NCI-H2171 treated with DMSO at 0.1 percent for 48 hours (cell line): ENCODE measurements around the gene TAPBPL.

Source experiments
- DNase-seq: peaks from one replicate; lab custom pipeline; 2025; lab: John Stamatoyannopoulos, UW

Gene TAPBPL

DNA sequence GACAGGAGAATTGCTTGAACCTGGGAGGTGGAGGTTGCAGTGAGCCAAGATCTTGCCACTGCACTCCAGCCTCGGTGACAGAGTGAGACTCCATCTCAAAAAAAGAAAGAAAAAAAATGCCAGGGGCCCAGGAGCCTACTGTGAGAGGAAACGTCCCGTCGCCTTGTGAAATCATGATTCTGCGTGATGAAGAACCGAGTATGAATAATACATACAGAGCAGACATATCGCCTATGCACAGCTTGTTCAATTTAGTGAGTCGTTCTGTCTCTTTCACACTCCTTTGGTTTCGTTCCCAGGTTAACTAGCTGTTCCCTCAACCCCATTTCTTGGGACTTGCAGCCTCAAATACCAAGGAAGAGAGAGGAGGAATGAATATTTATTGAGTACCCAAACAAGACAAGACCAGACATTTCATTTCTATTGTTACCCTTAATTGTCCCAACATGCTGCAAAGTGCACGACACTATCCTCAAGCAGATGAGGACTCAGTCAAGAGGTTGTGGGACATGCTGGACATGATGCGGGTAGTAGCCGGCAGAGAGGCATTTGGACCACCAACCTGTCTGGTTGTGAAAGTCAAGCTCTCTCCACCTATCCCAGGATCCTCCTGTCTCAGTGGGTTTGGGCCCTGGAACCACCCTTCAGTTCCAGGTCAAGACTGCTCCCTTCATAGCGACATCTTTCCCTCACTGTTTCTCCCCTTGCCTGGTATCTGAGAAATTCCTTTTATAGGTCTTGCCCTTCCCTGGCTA, 15.7 kb upstream of the TAPBPL start:
- no peak for DNase-seq

DNA sequence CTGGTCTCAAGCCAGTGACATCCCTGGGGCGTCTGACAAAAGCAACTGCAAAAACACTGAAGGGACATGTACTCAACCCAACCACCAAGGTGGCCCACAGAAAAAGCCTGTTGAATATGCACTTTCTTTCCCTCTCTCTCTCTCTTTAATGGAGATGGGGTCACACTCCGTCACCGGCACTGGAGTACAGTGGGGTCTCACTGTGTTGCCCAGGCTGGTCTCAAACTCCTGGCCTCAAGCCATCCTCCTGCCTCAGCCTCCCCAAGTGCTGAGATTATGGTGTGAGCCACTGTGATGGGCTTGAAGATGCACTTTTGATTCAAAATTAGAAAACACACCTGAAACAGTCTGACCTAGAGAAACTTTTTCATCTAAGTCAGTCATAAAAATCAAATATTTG, 14.3 kb upstream of the TAPBPL start:
- no peak for DNase-seq

GRCh38 chr12:6438345-6438744, 13.5 kb upstream of the TAPBPL start:
- no peak for DNase-seq

DNA sequence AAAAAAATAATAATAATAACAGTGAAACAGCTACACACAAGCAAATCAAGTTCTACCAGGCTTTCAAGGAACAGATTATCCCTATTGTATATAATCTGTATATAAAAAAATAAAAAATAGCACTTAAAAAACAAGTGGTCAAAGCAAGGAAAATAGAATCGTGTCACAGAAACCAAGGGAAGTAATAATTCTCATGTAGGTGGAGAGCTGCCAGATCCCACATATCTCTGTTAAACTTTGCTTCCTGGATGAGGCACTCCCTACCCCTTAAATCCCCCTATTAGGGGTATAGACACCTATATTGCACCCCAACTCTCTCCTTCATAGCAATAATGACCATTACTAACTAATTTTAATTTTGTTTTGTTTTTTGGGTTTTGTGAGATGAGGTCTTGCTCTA, 11.5 kb upstream of the TAPBPL start:
- no peak for DNase-seq

DNA sequence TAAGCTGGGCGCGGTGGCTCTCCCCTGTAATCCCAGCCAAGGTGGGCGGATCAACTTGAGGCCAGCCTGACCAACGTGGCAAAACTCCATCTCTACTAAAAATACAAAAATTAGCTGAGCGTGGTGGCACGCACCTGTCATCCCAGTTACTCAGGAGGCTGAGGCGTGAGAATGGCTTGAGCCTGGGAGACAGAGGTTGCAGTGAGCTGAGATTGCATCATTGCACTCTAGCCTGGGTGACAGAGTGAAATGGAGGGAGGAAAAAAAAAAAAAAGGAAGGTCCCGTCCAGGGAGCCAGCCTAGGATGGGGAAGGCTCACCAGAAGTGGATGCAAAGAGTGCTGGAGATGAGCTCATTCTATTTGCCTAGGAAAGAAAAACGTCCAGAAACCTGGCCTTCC, 9.0 kb upstream of the TAPBPL start:
- no peak for DNase-seq

- no peak for DNase-seq
These were observed 8.4 kb upstream of the TAPBPL start for GRCh38 chr12:6443361-6443983.

DNA sequence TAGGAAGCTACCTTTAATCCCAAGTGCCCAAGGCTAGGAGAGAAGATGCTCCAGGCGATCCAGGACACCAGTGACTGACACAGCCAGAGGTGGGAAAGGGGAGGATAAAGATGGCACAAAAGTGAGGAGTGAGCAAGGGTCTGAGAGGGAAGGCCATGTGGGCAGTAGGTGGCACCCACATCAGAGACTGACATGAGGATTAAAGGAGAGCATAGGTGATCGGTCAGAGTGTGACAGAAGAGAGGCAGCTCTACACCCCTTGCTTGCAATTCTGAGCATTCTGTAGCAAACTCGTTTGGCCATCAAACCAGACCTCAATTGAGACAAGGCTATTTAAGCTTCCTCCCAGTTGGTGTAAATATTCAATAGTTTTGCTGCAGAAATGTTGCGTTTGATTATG, 7.8 kb upstream of the TAPBPL start:
- no peak for DNase-seq

- no peak for DNase-seq
These were observed 6.8 kb upstream of the TAPBPL start, which contains the start of gene CD27 for GRCh38 chr12:6444704-6445688. CD27 (plus strand) TSS chr12:6444955; CDS start chr12:6445096, 141 bp downstream.

- no peak for DNase-seq
These were observed 1.6 kb upstream of the TAPBPL start for GRCh38 chr12:6450091-6450868.

DNA sequence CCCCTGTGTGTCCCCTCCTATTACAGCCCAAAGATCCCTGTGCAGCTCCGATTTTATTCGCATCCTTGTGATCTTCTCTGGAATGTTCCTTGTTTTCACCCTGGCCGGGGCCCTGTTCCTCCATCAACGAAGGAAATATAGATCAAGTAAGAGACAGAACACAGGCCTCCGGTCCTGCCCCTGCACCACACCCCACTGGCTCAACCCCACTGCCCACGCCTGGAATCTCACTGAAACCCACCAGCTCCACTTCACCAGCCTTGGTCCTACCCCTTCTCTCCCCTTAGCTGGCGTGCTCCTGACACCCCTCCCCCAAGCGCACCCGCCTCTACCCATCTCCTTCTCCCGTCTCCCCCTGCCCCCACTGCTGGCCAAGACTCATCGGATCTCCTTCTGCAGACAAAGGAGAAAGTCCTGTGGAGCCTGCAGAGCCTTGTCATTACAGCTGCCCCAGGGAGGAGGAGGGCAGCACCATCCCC, 934 bp upstream of the TAPBPL start:
- DNase-seq, result no peak

DNA sequence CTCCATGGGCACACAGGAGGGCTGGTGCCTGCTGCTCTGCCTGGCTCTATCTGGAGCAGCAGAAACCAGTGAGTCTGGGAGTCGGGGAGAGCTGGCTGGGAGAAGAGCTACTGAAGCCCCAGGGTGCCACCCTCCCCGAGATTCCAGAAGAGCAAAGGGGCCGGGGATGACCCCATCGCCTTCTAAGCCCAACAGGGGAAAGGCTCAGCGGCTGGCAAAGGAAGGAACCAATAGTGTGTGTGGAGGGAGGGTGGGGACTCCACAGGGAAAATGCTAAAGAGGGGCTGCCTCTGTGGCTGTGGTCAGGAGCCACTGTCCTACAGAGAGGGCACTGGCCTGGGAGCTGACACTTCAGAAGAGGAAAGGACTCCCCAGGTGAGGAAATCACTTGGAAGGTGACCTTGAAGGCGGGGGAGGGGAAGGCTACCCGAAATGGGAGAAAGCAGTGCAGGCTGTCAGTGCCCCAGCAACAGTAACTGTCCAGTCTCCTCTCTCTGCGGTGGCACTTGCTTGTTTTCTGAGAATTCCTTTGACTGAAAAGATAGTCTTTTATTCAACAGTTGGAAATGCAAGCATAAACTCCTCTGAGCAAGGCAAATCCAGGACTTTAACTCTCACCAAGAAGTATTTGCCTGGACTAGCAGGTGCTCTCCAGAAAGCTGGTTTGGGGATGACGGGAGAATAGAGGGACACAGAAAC, 552 bp downstream of the TAPBPL start:
- peak; percentile 80 for DNase-seq

- DNase-seq, result no peak
These were observed 1.2 kb downstream of the TAPBPL start for GRCh38 chr12:6452944-6453630.

GRCh38 chr12:6457220-6457945, 5.5 kb downstream of the TAPBPL start:
- no peak for DNase-seq

DNA sequence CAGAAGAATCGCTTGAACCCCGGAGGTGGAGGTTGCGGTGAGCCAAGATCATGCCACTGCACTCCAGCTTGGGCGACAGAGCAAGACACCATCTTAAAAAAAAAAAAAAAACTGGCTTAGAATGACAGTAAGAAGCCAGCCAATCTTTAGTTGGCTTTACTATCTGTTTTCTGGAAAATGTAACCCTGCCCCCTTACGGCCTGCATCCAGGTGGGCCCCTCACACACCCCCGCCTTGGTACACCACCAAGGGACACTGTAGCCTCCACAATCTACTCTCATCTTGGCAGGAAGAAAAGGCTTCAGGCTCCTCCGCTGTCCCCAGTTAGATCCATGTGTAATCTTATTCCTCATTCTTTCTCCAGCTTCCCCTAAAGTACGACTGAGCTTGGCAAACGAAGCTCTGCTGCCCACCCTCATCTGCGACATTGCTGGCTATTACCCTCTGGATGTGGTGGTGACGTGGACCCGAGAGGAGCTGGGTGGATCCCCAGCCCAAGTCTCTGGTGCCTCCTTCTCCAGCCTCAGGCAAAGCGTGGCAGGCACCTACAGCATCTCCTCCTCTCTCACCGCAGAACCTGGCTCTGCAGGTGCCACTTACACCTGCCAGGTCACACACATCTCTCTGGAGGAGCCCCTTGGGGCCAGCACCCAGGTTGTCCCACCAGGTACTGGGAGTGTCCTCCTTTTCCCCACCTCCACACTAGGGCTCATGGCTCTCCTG, 6.6 kb downstream of the TAPBPL start:
- no peak for DNase-seq

DNA sequence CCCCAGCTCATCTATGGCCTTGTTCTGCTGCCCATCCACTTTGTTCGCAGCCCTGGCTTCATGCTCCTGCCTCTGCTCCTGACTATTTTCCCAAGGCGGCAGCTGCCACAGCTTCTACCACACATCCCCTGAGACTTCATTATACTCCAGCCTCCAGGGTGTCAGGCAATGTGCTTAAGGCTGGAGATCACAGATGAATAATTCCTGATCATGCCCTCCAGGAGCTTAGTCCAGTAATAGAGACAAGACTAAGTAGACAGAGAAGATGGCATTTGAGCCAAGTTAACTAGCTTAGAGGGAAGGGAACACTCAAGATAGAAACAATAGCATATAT, 7.1 kb downstream of the TAPBPL start:
- peak; percentile 92 for DNase-seq

DNA sequence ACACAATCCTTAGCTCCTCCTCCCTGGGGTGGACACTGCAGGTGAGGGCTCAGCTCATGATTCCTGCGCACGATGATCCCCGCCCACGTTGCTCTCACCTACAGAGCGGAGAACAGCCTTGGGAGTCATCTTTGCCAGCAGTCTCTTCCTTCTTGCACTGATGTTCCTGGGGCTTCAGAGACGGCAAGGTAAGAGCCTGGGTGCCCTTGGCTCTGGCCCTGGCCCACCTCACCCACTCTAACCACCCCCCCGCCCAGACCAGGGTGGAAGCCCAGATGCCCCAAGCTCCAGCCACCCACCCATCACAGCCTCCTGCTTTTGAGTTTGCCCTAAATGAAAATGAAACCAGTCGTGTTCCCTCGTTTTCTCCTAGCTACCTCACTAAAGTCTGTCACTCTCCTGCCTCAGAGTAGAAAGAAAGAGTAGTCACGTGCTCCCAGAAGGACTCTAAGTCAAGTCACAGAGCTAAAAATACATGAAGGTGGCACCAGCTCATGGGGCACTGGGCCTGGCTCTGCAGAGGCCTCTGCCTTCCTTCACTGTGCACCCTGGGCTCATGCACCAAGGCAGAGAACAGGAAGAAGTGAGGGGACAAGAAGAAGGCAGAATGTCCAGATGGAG, 9.0 kb downstream of the TAPBPL start:
- no peak for DNase-seq

DNA sequence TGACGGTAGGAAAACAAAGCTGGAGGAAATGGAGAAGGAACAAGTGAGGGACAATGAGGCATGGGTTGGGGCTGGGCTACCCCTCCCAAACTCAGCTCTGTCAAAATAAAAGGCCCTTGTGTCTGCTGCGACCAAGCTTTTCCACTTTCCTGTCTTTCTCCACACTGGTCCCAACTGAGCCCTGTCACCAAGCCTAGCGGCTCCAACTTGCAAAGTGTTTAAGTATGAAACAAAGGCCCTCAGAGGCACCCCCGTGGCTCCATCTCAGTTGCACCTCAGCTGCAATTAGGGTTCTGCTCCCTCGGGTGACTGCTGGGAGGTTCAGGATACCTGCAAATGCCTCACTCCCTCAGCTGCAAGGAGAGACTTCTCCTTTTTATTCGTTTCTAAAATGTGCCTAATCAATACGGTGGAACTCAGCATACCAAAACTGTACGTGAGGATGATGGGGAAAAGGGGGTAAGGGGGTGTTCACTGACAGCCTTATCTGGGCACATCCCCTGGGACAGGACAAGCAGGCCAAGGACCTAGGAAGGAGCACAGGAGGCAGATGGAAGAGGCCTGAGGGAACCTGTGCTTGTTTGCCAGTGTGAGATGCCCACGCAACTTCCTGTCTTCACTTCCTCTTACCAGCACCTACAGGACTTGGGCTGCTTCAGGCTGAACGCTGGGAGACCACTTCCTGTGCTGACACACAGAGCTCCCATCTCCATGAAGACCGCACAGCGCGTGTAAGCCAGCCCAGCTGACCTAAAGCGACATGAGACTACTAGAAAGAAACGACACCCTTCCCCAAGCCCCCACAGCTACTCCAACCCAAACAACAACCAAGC, 9.8 kb downstream of the TAPBPL start:
- DNase-seq, result no peak
